Stimulated activated naive CD8-positive, alpha-beta T cell treated with anti-CD3 and anti-CD28 coated beads, Interleukin-15, Interleukin-2, amounts not matched to agents 100 U/mL and 50 U/mL, for 24 hours (primary cell): ENCODE data around the gene SLC6A4.
A peak's percentile ranks its signal among the peaks of the same experiment; 100 is the strongest.
"Not testable (repeated sequence)": the region's sequence is repeated elsewhere in the genome, so short reads cannot be mapped to it uniquely, and the experiment has no call there.

Experiments used
- ATAC-seq: fragments of 150-1000 bp; cut with Tn5 transposase; one replicate; pipeline ENCODE4 v1.10.0; 2021
- DNase-seq: peaks from one replicate; pipeline ENCODE4 v3.0.0; 2021

The SLC6A4 gene

DNA sequence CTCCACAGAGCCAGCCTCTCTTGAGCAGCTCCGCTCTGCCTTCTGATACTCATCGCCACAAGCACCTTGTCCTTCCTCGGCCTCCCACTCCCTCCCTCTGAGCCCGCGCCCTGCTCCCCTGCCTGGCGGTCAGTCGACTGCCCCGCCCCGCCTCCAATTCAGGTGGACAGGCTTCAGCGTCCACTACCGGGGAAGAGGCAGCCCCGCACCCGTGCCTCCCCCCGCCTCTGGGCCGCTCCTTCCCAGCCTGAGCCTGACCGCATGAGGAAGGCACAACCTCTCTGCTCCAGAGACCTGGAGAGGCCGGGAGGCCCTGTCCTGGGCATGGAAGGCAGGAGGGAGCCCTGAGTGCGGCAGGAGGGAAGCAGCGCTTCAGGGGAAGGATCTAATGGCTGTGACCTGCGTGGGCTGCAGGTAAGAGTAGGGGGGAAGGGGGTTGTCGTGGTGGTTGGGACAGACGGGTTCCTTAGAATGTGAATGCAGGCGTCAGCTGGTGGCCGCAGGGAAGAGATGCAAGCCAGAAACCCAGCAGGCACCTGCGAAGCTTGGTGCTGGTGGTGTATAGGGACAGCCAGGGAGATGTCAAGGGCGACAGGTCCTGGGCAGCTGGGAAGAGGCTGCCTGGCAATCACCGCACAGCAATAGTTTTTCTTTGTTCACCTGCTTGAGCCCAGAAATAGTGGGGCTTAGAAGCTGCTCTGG, 3.0 kb upstream of the SLC6A4 start:
- DNase-seq (no peak), ATAC-seq (no peak)

DNA sequence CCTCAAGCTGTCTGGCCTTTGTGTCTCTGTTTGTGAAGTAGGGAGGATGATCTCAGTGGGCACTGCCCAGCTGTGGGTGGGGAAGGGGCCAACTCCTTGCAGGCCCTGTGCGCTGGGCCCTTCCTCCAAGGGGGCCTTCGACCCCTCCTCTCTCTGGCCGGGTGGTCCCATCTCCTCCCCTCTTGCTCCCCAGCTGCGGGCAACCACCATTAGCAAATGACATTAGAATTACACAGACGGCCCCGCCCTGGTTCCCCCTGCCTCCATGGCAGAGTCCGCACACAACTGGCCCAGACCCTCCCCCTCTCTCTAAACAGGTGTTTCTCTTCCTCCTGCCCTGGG, 2.5 kb upstream of the SLC6A4 start:
- DNase-seq (no peak), ATAC-seq (no peak)

GRCh38 chr17:30237296-30238002, 2.0 kb upstream of the SLC6A4 start:
- DNase-seq (no peak), ATAC-seq (no peak)

- ATAC-seq: no peak
- DNase-seq: peak; percentile 62
Observed at GRCh38 chr17:30236766-30237165, 1.3 kb upstream of the SLC6A4 start.

DNA sequence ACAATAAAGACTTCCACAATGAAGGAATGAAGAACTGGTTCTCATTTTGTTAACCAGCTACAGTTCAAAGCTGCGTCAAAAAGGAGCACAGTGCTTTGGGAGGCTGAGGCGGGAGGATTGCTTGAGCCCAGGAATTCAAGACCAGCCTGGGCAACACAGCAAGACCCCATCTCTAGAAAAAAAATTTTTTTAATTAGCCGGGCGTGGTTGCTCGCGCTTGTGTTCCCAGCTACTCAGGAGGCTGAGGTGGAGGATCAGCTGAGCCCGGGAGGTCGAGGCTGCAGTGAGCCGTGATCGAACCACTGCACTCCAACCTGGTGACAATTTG, 764 bp upstream of the SLC6A4 start:
- DNase-seq (no peak), ATAC-seq (no peak)

DNA sequence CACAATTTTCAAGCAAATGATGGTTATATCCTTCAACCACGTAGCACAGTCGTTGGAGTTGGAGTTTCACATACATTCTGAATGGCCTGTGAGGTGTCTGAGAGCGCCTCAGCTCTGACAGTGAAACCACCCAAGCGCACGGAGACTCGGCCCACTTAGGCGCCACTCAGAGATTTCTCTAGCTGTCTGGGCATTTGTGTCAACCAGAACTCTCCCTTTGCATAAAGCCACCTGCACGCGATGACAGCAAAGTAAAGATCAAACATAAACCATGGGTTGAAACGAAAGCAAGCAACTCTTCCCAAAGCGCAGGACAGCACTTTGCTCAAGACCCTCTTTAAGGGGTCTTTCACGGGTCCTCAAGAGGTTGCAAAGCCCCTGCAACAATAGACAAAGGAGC, 533 bp downstream of the SLC6A4 start:
- ATAC-seq: no peak
- no peak for DNase-seq

DNA sequence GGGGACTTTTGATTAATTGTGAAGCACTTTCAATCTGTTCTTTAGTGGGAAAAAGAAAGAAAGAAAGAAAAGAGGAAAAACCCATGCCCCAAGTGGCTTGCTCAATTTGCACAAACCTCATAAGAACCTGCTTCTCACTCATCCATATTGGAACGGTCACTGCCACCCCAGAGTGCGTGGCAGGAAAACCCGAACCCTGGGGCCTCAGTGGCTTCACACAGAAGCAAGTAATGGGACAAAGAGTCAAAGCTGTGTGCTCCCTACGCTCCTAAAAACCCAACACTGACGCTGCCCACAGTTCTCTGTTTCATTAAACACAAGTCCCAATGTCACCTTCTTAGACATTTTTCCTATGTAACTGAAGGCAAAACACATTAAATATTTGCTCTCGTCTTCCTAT, 1.2 kb downstream of the SLC6A4 start:
- ATAC-seq (no peak), DNase-seq (no peak)

DNA sequence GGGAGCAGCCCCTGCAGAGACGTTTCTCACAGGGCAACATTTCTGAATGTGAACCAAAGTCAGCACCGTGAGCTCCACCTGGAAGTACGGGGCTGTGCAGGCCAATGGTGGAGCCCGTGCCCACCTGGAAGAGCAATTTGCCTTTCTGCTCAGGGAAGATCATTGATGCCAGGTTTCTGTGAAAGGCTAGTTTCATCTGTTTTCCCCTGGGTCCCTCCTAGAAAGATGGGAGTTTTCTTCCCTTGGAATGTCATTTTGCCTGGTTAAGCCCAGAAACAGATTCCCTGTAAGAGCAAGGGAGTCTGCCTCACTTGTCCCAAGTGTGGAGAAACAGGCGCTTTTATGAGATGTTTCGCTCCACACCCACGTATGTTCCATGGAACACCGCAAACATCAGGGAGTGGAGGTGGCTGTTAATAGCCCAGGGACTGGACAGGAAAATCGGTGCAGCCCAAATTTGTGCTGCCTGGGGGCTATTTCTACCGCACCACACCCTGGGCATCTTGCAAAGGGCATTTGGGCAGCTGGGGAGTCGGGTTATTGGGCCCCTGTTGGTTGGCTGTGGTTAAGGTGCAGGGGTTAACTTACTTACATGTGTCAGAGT, 2.6 kb downstream of the SLC6A4 start:
- DNase-seq: no peak

GRCh38 chr17:30232015-30232823, 3.3 kb downstream of the SLC6A4 start:
- no peak for ATAC-seq

More for the DNA sequence above, 2.6 kb downstream of the SLC6A4 start:
- no peak for ATAC-seq

GRCh38 chr17:30230596-30231125, 4.8 kb downstream of the SLC6A4 start:
- ATAC-seq (no peak), DNase-seq (no peak)

More at GRCh38 chr17:30232015-30232823, 3.3 kb downstream of the SLC6A4 start:
- no peak for DNase-seq

DNA sequence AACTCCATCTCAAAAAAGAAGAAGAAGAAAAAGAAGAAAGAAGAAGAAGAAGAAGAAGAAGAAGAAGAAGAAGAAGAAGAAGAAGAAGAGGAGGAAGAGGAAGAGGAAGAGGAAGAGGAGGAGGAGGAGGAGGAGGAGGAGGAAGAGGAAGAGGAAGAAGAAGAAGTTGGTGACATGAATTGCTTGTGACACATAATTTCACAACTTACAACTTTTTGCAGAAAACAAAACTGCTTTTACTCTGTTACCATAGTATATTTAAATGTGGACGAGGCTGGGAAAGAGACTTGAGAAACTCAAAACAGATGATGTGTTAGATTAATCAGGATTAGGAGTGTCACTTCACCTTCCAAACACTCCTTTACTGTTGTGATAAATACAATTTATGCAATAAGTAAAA, 5.5 kb downstream of the SLC6A4 start:
- ATAC-seq: not testable (repeated sequence)

DNA sequence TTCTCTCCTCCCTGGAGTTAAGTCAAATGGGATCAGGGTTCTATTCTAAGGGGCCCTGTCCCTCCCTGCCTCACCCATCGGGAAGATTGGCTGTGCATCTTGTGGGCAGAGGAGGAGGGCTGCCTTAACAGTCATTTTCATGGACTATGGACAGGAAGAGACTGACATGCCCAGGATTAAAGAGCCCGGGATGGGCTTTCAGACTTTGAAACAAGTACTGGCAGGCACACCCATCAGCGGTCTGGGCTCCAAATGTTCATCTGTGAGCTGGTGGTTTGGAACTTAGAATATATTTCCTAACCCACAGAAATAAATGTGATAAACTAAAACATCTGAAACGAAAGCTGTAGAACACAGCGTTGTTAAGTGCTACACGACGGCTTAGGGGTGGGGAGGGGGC, 6.5 kb downstream of the SLC6A4 start:
- DNase-seq (no peak), ATAC-seq (no peak)

More for the DNA sequence above, 5.5 kb downstream of the SLC6A4 start:
- DNase-seq: not testable (repeated sequence)

- ATAC-seq: no peak
- no peak for DNase-seq
Observed at GRCh38 chr17:30228011-30228410, 7.5 kb downstream of the SLC6A4 start.

DNA sequence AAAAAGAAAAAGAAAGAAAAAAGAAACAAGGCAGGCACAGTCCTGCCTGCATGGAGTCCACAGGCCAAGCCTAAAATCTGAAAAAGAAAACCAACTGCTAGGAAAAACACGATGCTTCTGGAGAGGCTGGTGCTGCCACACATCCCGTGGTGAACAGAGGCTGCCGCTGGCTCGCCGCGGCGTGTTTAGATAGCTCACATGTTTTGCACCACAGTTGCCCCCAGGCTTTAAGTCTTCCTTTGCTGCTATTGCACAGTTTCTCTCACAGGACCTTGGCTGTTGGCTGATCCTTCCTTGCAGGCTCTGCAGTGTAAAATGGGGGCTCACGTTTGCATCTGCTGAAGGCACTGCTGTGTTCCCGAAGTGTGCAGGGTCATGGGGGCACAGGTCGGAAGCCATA, 8.6 kb downstream of the SLC6A4 start:
- DNase-seq (no peak), ATAC-seq (no peak)

GRCh38 chr17:30225919-30226553, 9.5 kb downstream of the SLC6A4 start:
- DNase-seq (no peak), ATAC-seq (no peak)

GRCh38 chr17:30225112-30225511, 10.4 kb downstream of the SLC6A4 start:
- no peak for DNase-seq
- no peak for ATAC-seq

DNA sequence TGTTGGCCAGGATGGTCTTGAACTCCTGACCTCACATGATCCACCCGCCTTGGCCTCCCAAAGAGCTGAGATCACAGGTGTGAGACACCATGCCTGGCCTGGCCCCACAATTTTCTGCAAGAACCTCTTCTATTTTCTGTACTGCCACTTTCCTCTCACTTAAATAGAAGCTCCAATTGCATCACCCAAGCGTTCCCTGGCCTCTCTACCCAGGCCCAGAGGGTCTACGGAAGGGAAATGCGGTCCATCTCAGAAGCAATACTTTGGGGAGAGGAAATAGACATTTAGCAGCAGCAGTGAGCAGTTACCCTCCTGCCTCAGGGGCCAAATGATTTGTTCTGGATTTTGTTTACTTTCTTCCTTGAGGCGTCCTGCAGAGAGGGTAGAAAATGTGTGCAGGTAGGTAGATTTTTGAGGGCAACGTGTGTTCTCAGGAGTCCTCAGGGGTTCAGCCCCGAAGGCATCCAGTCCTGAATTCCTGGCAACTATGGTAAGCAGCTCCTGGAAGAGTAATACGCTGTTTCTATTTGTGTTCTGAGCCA, 11.0 kb downstream of the SLC6A4 start:
- no peak for DNase-seq
- no peak for ATAC-seq

DNA sequence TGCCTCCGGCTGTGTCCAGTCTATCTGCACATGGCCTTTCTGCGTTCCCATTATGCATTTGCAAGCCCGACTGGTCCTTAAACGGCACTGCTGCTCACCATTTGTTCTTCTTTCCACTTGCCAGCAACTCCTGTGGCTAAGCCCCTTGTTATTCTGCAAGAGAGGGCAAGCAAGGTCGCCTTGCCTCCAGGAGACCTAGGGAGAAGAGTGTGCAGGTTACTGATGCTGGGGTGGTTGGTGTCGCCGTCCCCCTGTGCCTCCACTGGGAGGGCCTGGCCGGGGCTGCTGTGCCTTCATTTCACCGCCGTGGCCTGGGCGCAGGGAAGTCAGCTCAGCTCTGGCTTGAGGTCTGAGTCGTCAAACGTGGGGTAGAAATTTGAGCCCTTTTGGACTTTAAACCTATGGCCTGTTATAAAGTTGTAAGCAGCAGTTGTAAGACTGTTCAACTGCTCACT, 12.7 kb downstream of the SLC6A4 start:
- ATAC-seq (no peak), DNase-seq (no peak)

DNA sequence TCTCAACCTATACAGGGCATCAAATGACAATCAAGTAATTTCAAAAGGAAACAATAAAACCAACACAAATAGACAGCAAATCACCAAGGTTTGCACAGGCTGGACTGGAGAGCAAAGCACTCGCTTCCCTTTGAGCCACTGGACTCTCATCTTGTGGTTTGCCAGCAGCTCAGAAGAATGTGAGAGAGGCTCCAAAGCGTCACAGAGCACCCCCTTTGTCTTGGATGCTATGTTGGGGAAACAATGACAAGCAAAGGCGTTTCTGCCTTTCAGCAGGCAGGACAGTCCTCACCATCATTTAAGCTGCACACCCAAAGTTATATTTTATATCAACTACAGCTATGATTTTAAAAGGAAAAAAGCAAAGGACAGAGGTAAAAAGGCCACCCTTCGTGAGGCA, 13.2 kb downstream of the SLC6A4 start:
- no peak for ATAC-seq
- no peak for DNase-seq

- no peak for ATAC-seq
Observed at GRCh38 chr17:30221346-30221745, 14.2 kb downstream of the SLC6A4 start.

DNA sequence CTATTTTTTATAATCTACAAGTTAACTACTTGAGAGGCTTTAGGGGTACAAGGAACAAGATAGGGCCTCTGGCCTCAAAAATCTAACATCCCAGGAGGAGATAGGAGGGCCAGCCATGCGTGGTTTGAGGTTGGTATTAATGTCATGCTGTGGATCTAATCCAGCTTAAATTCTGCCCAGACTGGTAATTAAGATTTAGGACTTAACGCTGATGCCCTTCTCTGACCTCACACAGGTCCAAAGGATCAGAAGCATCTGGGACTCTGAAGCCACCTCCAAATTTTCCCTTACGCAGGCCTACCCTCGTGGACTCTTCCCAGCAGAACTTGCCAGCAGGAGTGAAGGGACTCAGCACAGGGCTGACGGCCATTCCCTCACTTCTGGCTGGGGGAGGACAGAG, 15.1 kb downstream of the SLC6A4 start:
- no peak for DNase-seq

More at GRCh38 chr17:30221346-30221745, 14.2 kb downstream of the SLC6A4 start:
- no peak for DNase-seq

DNA sequence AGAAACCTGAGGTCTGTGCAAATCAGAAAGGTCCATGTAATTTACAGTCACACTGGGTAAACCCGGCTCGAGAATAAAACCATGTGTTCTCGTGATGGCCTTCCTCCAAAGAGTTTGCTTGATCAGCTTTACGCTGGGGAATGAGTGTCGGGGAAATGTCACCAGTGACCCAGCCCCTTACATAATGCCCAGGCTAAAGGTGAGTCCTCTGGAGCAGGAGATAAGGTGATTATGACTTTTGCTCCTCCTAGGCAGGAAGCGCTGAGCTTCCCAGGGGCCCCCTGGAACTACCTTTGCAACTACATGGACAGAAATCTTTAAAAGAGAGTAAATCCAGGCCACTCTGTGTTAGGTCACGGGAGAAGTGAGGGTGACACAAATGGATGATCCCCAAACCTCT, 15.7 kb downstream of the SLC6A4 start:
- DNase-seq: no peak
- ATAC-seq: no peak

More for the DNA sequence above, 15.1 kb downstream of the SLC6A4 start:
- no peak for ATAC-seq
